Measurements from ENCODE around the gene PIGT. TPM values are rescaled to one million over a fixed set of nuclear protein-coding genes. Genes with fewer than 3 reads are reported as not detected.

PIGT gene
- total RNA-seq, 1 experiment from 2014 or later = 73.9 TPM

GRCh38 chr20:45461225-45461624, 45.3 kb downstream of the PIGT start:
- no peaks in the 10 kb centered on the region for H3K9me3 ChIP-seq (ENCODE audit: control insufficient read depth, low read depth, low read length)
- no peak overlapping the region for H3K4me3 Mint-ChIP-seq
- no peak overlapping the region for H2BK20ac ChIP-seq (ENCODE audit: low read depth, low read length, poor library complexity, severe bottlenecking)
- H3K56ac ChIP-seq (ENCODE audit: insufficient read length, low read depth, low read length) = no peak overlapping the region
- no peaks in the 10 kb centered on the region for H3K79me1 ChIP-seq (ENCODE audit: insufficient read depth, low read depth, low read length, poor library complexity, severe bottlenecking)
- DNase-seq = no peak
- no peak overlapping the region for H2BK120ac ChIP-seq (ENCODE audit: low read depth, low read length, poor library complexity, severe bottlenecking)
- no peaks in the 10 kb centered on the region; a peak in 1 of 7 replicates for H3K36me3 Mint-ChIP-seq (ENCODE audit: insufficient read depth in 1 of 3, low read depth in 3 of 3)
- no peak overlapping the region for H3K27ac ChIP-seq (ENCODE audit: insufficient read length, low read depth, low read length)
- peaks cover 1% of the 10 kb centered on the region; the same call in 1 of the 2 replicates for H3K27me3 Mint-ChIP-seq (ENCODE audit: low read depth)
- H2AFZ ChIP-seq (ENCODE audit: low read length) = no peak overlapping the region
- H3K18ac ChIP-seq (ENCODE audit: insufficient read length, low read depth, low read length) = no peak overlapping the region
- H4K5ac ChIP-seq (ENCODE audit: insufficient read length, low read depth, low read length) = no peak overlapping the region
- no peaks in the 10 kb centered on the region for H3K27me3 ChIP-seq (ENCODE audit: insufficient read depth, low read length)
- WGBS (ENCODE audit: extremely low coverage, insufficient read length, low lambda C conversion rate) = no CpG with 5 or more reads among the region's 1 CpG
- H3K79me2 ChIP-seq (ENCODE audit: insufficient read depth, low read length) = no peaks in the 10 kb centered on the region
- H3K4me1 ChIP-seq (ENCODE audit: insufficient read depth, low read length) = no peaks in the 10 kb centered on the region
- no peak overlapping the region for H3T11ph ChIP-seq (ENCODE audit: low read length)
- no peak overlapping the region for H2BK15ac ChIP-seq (ENCODE audit: low read depth, low read length)
- TF ChIP-seq, protein P1, sequence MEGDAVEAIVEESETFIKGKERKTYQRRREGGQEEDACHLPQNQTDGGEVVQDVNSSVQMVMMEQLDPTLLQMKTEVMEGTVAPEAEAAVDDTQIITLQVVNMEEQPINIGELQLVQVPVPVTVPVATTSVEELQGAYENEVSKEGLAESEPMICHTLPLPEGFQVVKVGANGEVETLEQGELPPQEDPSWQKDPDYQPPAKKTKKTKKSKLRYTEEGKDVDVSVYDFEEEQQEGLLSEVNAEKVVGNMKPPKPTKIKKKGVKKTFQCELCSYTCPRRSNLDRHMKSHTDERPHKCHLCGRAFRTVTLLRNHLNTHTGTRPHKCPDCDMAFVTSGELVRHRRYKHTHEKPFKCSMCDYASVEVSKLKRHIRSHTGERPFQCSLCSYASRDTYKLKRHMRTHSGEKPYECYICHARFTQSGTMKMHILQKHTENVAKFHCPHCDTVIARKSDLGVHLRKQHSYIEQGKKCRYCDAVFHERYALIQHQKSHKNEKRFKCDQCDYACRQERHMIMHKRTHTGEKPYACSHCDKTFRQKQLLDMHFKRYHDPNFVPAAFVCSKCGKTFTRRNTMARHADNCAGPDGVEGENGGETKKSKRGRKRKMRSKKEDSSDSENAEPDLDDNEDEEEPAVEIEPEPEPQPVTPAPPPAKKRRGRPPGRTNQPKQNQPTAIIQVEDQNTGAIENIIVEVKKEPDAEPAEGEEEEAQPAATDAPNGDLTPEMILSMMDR (conservative IDR thresholded peaks at IDR 0.05) = no peak
- H3K9ac ChIP-seq (ENCODE audit: extremely low read depth, insufficient read length, low read length) = no peak overlapping the region
- H3K9me3 Mint-ChIP-seq = no peaks in the 10 kb centered on the region
- no peak overlapping the region for H4K8ac ChIP-seq (replicated peaks; ENCODE audit: insufficient read length, low read depth, low read length)
- H3K23ac ChIP-seq (ENCODE audit: insufficient read length, low read depth, low read length) = no peak overlapping the region
- no peak overlapping the region for H3K14ac ChIP-seq (ENCODE audit: insufficient read depth, low read length)
- H3K27ac Mint-ChIP-seq = no peak overlapping the region
- peaks cover 5 to 8% of the 10 kb centered on the region in 2 experiments for H3K4me1 Mint-ChIP-seq
- H2BK5ac ChIP-seq (ENCODE audit: insufficient read length, low read length) = no peak overlapping the region
- no peaks in the 10 kb centered on the region for H4K20me1 ChIP-seq (ENCODE audit: control insufficient read depth, insufficient read depth, insufficient read length)
- no peak overlapping the region for H2BK12ac ChIP-seq (ENCODE audit: insufficient read length, low read depth, low read length)
- H2AK5ac ChIP-seq (ENCODE audit: insufficient read length, low read length) = no peak overlapping the region
- no peak overlapping the region for H4K91ac ChIP-seq (ENCODE audit: insufficient read length, low read depth, low read length)
- no peaks in the 10 kb centered on the region for H3K23me2 ChIP-seq (ENCODE audit: insufficient read length, low read depth, low read length, poor library complexity, severe bottlenecking)
- no peak overlapping the region for H3K4me2 ChIP-seq (ENCODE audit: insufficient read depth, insufficient read length, low read length)
- no peak overlapping the region for H3K4ac ChIP-seq (ENCODE audit: low read depth, low read length)

All from H9 (cell line).